ENCODE data around the gene ATP10B. TPM values are rescaled to one million over a fixed set of nuclear protein-coding genes. Genes with fewer than 3 reads are reported as not detected.

ATP10B gene
- total and polyA plus RNA-seq, 4 donors, result 0.08 to 7.2 (median 0.53) TPM

- H3K4me1 ChIP-seq (ENCODE audit: control insufficient read depth in 5 of 5, insufficient read depth in 5 of 5, low read length in 5 of 5), result peaks cover 0 to 6% (median 0%) of the 10 kb centered on the region in 5 donors
- no peaks in the 10 kb centered on the region for H3K36me3 ChIP-seq (ENCODE audit: control insufficient read depth in 4 of 4, insufficient read depth in 4 of 4, low read length in 4 of 4)
- H3K27me3 ChIP-seq (ENCODE audit: control insufficient read depth in 3 of 3, insufficient read depth in 3 of 3, low read length in 2 of 3), result no peaks in the 10 kb centered on the region
- H3K9me3 ChIP-seq (ENCODE audit: control insufficient read depth in 4 of 4, insufficient read depth in 3 of 4, low read length in 3 of 4), result peaks cover 0 to 1% (median 0%) of the 10 kb centered on the region in 4 donors
- WGBS, 2 donors, result 80 to 88% methylated on average over 3 of the region's 3 CpGs
- H3K4me3 ChIP-seq, result no peak overlapping the region
- H3K27ac ChIP-seq (ENCODE audit: low read depth in 1 of 2, low read length in 1 of 2), result no peak overlapping the region
- no peak for TF ChIP-seq CTCF (IDR thresholded peaks at IDR 0.05; ENCODE audit: control extremely low read depth, extremely low read depth)
- DNase-seq (no peak), ATAC-seq (ENCODE audit: insufficient read depth, low FRiP score) (no peak)
- H3K9ac ChIP-seq (ENCODE audit: insufficient read depth in 1 of 2, low read length in 2 of 2), result no peak overlapping the region
Measured at GRCh38 chr5:160788102-160788660, 63.8 kb downstream of the ATP10B start.

DNA sequence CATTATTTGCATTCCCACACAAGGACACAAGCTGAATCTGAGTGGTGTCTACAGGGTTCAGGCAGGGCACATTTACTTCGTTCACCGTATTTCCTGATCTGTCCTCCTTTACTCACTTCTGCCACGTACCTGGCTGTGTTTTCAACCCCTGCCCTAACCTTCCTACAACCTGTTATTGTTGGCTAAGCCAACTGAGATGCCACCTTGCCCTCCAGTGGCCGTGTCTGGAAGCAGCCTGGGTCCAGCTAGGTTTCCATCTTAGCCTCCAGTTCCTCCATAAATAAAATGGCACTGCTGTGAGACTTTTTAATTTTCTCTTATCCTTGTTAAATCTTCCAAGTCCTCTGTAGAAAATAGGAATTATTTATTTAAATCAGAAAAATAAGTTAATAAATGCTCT, 64.8 kb downstream of the ATP10B start:
- Histone ChIP-seq H3K4me1 (ENCODE audit: control insufficient read depth in 5 of 5, insufficient read depth in 5 of 5, low read length in 5 of 5) (no peaks in the 10 kb centered on the region), H3K4me3 (no peak overlapping the region), H3K9me3 (ENCODE audit: control insufficient read depth in 4 of 4, insufficient read depth in 3 of 4, low read length in 3 of 4) (no peaks in the 10 kb centered on the region), H3K9ac (ENCODE audit: insufficient read depth in 1 of 2, low read length in 2 of 2) (no peak overlapping the region), H3K36me3 (ENCODE audit: control insufficient read depth in 4 of 4, insufficient read depth in 4 of 4, low read length in 4 of 4) (no peaks in the 10 kb centered on the region), H3K27ac (ENCODE audit: low read depth in 1 of 2, low read length in 1 of 2) (no peak overlapping the region), H3K27me3 (ENCODE audit: control insufficient read depth in 3 of 3, insufficient read depth in 3 of 3, low read length in 2 of 3) (no peaks in the 10 kb centered on the region)
- no peak for TF ChIP-seq CTCF (IDR thresholded peaks at IDR 0.05; ENCODE audit: control extremely low read depth, extremely low read depth)
- ATAC-seq (ENCODE audit: insufficient read depth, low FRiP score) (peak; percentile 43), DNase-seq (no peak)
- WGBS, 2 donors, result 56 to 63% methylated on average over 4 of the region's 4 CpGs

GRCh38 chr5:160774666-160775315, 77.2 kb downstream of the ATP10B start:
- Histone ChIP-seq H3K27me3 (ENCODE audit: control insufficient read depth in 3 of 3, insufficient read depth in 3 of 3, low read length in 2 of 3) (no peaks in the 10 kb centered on the region), H3K27ac (ENCODE audit: low read depth in 1 of 2, low read length in 1 of 2) (no peak overlapping the region), H3K4me1 (ENCODE audit: control insufficient read depth in 5 of 5, insufficient read depth in 5 of 5, low read length in 5 of 5) (no peaks in the 10 kb centered on the region), H3K9ac (ENCODE audit: insufficient read depth in 1 of 2, low read length in 2 of 2) (no peak overlapping the region), H3K4me3 (no peak overlapping the region), H3K36me3 (ENCODE audit: control insufficient read depth in 4 of 4, insufficient read depth in 4 of 4, low read length in 4 of 4) (no peaks in the 10 kb centered on the region), H3K9me3 (ENCODE audit: control insufficient read depth in 4 of 4, insufficient read depth in 3 of 4, low read length in 3 of 4) (no peaks in the 10 kb centered on the region)
- ATAC-seq (ENCODE audit: insufficient read depth, low FRiP score) (no peak), DNase-seq (no peak)
- TF ChIP-seq CTCF (IDR thresholded peaks at IDR 0.05; ENCODE audit: control extremely low read depth, extremely low read depth), result no peak
- WGBS, 2 donors, result 66 to 75% methylated on average over 11 of the region's 11 CpGs
